ENCODE measurements around the gene LRRFIP1. TPM values are rescaled to one million over a fixed set of nuclear protein-coding genes. Genes with fewer than 3 reads are reported as not detected.

LRRFIP1 gene
- total and polyA plus RNA-seq, 12 donors: 18.7 to 79.7 (median 51.8) TPM

- Histone ChIP-seq H3K27me3 (no peaks in the 10 kb centered on the region), H3K4me1 (replicated peaks in 1 of 2) (peaks cover 3 to 13% of the 10 kb centered on the region in 2 donors), H3K27ac (no peak overlapping the region), H3K36me3 (replicated peaks in 1 of 2) (peaks cover 0 to 9% of the 10 kb centered on the region in 2 donors), H3K4me3 (no peak overlapping the region), H3K9me3 (replicated peaks in 1 of 3) (no peaks in the 10 kb centered on the region)
- 66 to 81% (median 70%) methylated on average over 13 of the region's 13 CpGs for WGBS, 4 donors
- no peak for TF ChIP-seq CTCF (IDR thresholded peaks at IDR 0.05)
- no peak for TF ChIP-seq POLR2A (IDR thresholded peaks at IDR 0.05)
- DNase-seq: peak in 2 of 7 donors; percentile 26 to 53
- intact Hi-C loops (cut with DNase I): no loop called here
Measured at GRCh38 chr2:237715459-237715947, 88.1 kb downstream of the LRRFIP1 start.

- intact Hi-C loops (cut with DNase I): no loop called here
- H3K36me3 ChIP-seq (replicated peaks in 1 of 2): peaks cover 0 to 4% of the 10 kb centered on the region in 2 donors
- peaks cover 3 to 13% of the 10 kb centered on the region in 2 donors for H3K4me1 ChIP-seq (replicated peaks in 1 of 2)
- H3K27ac ChIP-seq: no peak overlapping the region
- no peak overlapping the region for H3K4me3 ChIP-seq
- TF ChIP-seq CTCF (IDR thresholded peaks at IDR 0.05) (no peak), POLR2A (IDR thresholded peaks at IDR 0.05) (no peak)
- no peaks in the 10 kb centered on the region for H3K27me3 ChIP-seq
- H3K9me3 ChIP-seq (replicated peaks in 1 of 3): no peaks in the 10 kb centered on the region
- no peak for DNase-seq
Measured at GRCh38 chr2:237716011-237716410, 88.6 kb downstream of the LRRFIP1 start.

GRCh38 chr2:237717366-237718276 is 90.2 kb downstream of the LRRFIP1 start:
- Histone ChIP-seq H3K36me3 (replicated peaks in 1 of 2) (no peaks in the 10 kb centered on the region), H3K4me1 (replicated peaks in 1 of 2) (peaks cover 6 to 28% of the 10 kb centered on the region in 2 donors), H3K9me3 (replicated peaks in 1 of 3) (no peaks in the 10 kb centered on the region), H3K4me3 (no peak overlapping the region), H3K27ac (no peak overlapping the region), H3K27me3 (no peaks in the 10 kb centered on the region)
- DNase-seq: peak in 1 of 7 donors; percentile 51
- TF ChIP-seq CTCF (IDR thresholded peaks at IDR 0.05) (no peak), POLR2A (IDR thresholded peaks at IDR 0.05) (no peak)
- intact Hi-C loops (cut with DNase I): no loop called here
- WGBS, 4 donors: 90 to 94% (median 92%) methylated on average over 15 to 24 of the region's 24 CpGs

- TF ChIP-seq CTCF (IDR thresholded peaks at IDR 0.05) (no peak), POLR2A (IDR thresholded peaks at IDR 0.05) (no peak)
- Histone ChIP-seq H3K27me3 (no peaks in the 10 kb centered on the region), H3K27ac (no peak overlapping the region), H3K36me3 (replicated peaks in 1 of 2) (no peaks in the 10 kb centered on the region), H3K4me3 (no peak overlapping the region), H3K4me1 (replicated peaks in 1 of 2) (peaks cover 6 to 31% of the 10 kb centered on the region in 2 donors), H3K9me3 (replicated peaks in 1 of 3) (no peaks in the 10 kb centered on the region)
- 92 to 95% (median 93%) methylated on average over 9 of the region's 9 CpGs for WGBS, 4 donors
- intact Hi-C loops (cut with DNase I): no loop called here
- DNase-seq: no peak
Measured at GRCh38 chr2:237718277-237718634, 90.9 kb downstream of the LRRFIP1 start.

Measured in adrenal gland (tissue), 12 donors.